Activated T-helper 1 cell treated with anti-CD3 and anti-CD28 coated beads, Interleukin-2, amount 50 U/mL, for 16 hours (primary cell): ENCODE measurements around the gene MARCHF9.

ENCODE experiments used
- DNase-seq, 2 donors: peaks; one replicate each; pipeline ENCODE4 v3.0.0-alpha.2; 2020; ENCODE audit warnings: low read depth in 1 of 2, low spot score in 1 of 2

MARCHF9 gene

GRCh38 chr12:57724003-57724935, 30.6 kb upstream of the MARCHF9 start:
- no peak for DNase-seq

GRCh38 chr12:57724936-57725740, 29.8 kb upstream of the MARCHF9 start:
- DNase-seq = no peak

- DNase-seq = no peak
Measured at GRCh38 chr12:57725851-57726150, 29.1 kb upstream of the MARCHF9 start.

GRCh38 chr12:57726151-57726883, 28.6 kb upstream of the MARCHF9 start:
- DNase-seq = no peak

- no peak for DNase-seq
Measured at GRCh38 chr12:57726884-57727757, 27.8 kb upstream of the MARCHF9 start.

- DNase-seq = no peak
Measured at GRCh38 chr12:57727758-57728395, 27.0 kb upstream of the MARCHF9 start.

- no peak for DNase-seq
Measured at GRCh38 chr12:57729321-57729844, 25.5 kb upstream of the MARCHF9 start.

- no peak for DNase-seq
Measured at GRCh38 chr12:57730336-57731067, 24.4 kb upstream of the MARCHF9 start.

GRCh38 chr12:57731411-57732080, 23.4 kb upstream of the MARCHF9 start:
- DNase-seq = no peak

GRCh38 chr12:57732270-57732669, 22.6 kb upstream of the MARCHF9 start:
- no peak for DNase-seq

GRCh38 chr12:57732726-57733593, 21.9 kb upstream of the MARCHF9 start:
- no peak for DNase-seq

GRCh38 chr12:57733928-57734327, 21.0 kb upstream of the MARCHF9 start:
- DNase-seq = no peak

GRCh38 chr12:57734591-57734990, 20.3 kb upstream of the MARCHF9 start:
- DNase-seq = no peak

- no peak for DNase-seq
Measured at GRCh38 chr12:57735198-57735855, 19.6 kb upstream of the MARCHF9 start.

GRCh38 chr12:57735952-57736740, 18.8 kb upstream of the MARCHF9 start:
- DNase-seq = no peak

GRCh38 chr12:57736741-57737466, 18.0 kb upstream of the MARCHF9 start:
- no peak for DNase-seq
